Stimulated activated CD8-positive, alpha-beta memory T cell treated with anti-CD3 and anti-CD28 coated beads, Interleukin-12 subunit alpha, Interleukin-12 subunit beta, amount 100 ng/mL, for 1 hour (primary cell): ENCODE results near the gene IFT20.

Source experiments
- DNase-seq: peaks from one replicate; pipeline ENCODE4 v3.0.0-alpha.2; 2020; ENCODE audit warnings: low read depth

The IFT20 gene

GRCh38 chr17:28335201-28335958, at the start of gene IFT20, which contains the start of gene TNFAIP1:
TSS of gene IFT20 (minus strand) at chr17:28335472. CDS start at chr17:28331985, 3,487 bp downstream.
TSS of gene TNFAIP1 (plus strand) at chr17:28335761. CDS start at chr17:28339522, 3,761 bp downstream.
- peak; percentile 96 for DNase-seq

DNA sequence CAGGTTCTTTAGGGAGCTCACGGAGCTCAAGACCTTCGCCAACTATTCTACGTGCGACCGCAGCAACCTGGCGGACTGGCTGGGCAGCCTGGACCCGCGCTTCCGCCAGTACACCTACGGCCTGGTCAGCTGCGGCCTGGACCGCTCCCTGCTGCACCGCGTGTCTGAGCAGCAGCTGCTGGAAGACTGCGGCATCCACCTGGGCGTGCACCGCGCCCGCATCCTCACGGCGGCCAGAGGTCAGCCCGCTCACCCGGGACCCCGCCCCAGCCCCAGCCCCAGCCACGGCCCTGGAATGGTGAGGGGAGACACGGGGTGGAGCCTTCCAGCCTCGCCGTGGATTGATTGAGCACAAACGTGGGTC, 49.7 kb upstream of the IFT20 start:
- no peak for DNase-seq

GRCh38 chr17:28384281-28385036, 49.2 kb upstream of the IFT20 start:
- peak; percentile 45 for DNase-seq

GRCh38 chr17:28381141-28381825, 46.0 kb upstream of the IFT20 start:
- no peak for DNase-seq

DNA sequence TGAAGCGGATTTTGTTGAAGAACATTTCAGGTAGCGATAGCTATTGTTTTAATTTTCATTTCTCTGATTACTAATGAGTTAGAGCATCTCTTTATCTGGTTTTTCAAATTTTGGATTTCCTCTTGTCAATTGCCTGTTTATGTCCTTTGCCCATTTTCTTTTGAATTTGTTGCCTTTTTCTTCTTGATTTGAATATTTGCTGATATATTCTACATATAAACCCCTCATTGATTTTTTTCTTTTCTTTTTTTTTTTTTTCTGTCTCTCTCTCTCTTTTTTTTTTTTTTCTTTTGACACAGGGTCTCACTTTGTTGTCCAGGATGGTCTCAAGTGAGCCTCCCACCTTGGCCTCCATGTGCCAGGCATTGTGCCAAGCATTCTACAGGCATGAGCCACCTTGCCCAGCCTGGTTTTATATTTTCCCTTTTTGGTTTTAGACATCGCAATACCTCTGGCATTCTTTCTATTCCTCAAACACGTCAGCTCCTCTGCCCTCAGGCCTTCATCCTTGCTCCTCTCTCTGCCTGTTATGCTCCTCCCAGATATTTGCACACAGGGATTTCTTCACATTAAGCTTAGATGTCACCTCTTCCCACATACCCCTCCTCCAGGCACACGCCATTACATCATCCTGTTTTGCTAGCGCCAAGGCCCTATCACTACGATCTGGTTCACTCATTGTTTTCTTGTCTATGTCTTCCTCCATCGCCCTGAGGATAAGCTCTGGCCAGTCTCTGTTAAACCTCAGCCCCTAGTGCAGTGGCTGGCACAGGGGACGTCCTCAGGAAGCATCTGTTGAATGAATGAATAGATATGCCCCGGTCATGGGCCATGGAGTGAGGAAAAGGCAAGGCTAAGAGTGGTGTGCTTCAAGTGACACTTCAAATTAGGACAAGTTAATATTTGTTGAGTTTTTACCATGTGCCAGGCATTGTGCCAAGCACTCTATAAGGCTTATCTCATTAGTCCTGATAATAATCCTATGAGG, 44.8 kb upstream of the IFT20 start:
- DNase-seq, result no peak

- DNase-seq, result no peak
These were observed 37.6 kb upstream of the IFT20 start for GRCh38 chr17:28372945-28373274.

DNA sequence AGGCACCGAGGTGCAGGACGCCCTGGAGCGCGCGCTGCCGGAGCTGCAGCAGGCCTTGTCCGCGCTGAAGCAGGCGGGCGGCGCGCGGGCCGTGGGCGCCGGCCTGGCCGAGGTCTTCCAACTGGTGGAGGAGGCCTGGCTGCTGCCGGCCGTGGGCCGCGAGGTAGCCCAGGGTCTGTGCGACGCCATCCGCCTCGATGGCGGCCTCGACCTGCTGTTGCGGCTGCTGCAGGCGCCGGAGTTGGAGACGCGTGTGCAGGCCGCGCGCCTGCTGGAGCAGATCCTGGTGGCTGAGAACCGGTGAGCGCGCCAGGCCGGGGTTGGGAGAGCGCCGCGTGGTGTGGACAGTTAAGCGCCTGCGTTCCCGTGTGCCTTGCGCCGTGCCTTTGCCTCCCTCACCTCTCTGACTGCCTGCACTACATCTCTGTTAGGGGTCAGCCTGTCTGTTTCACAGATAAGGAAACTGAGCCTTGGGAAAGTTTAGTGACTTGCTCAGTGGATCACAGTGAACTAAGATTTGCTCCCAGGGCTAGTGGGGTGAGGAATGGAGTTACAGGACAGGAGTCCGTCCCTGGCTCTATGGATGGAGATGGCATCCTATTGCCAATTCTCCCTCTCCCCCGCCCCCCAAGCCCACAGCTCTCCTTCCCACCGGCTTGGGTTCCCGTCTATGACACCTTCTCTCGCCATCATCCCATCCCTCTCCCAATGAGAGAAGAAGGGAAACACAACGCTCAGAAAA, 37.1 kb upstream of the IFT20 start:
- no peak for DNase-seq

GRCh38 chr17:28371245-28372202, 36.3 kb upstream of the IFT20 start, which contains the start of gene SARM1:
TSS of gene SARM1 (plus strand) at chr17:28371694. CDS start at chr17:28372033, 339 bp downstream.
- peak; percentile 62 for DNase-seq

DNA sequence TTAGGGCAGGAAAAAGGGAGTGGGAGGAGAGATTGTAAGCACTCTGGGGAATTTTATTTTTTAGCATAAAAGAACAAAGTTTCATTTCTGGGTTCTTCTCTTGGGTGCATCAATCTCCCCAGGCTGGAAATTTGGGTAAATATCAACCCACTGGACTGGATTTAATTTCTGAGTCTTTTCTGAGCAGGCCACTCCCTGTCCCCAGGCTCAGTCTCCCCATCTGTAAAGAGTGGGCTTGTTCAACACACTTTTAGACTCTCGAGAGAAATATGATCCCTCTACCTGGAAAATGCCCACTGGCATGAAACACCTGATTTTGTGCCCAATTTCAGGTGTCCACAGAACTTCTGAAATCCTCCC, 35.5 kb upstream of the IFT20 start:
- DNase-seq, result no peak

- DNase-seq, result no peak
These were observed 34.9 kb upstream of the IFT20 start, which contains the start of gene VTN for GRCh38 chr17:28370035-28370743. TSS of gene VTN (minus strand) at chr17:28370307. CDS start at chr17:28370203, 104 bp downstream.

DNA sequence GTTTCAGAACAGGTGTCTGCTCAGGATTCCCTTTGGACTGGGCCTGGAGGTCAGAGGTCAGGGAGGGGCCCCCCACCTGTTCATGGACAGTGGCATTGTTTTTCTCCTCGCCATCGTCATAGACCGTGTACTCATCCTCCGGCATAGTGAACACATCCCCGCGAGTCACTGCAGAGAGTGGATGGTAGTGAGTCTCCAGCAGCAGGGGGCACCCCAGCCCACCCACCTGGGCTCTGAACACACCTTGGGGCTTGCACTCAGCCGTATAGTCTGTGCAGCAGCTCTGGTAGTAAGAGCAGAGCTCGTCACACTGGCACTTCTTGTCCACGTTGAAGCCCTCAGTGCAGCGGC, 34.4 kb upstream of the IFT20 start:
- DNase-seq, result no peak

DNA sequence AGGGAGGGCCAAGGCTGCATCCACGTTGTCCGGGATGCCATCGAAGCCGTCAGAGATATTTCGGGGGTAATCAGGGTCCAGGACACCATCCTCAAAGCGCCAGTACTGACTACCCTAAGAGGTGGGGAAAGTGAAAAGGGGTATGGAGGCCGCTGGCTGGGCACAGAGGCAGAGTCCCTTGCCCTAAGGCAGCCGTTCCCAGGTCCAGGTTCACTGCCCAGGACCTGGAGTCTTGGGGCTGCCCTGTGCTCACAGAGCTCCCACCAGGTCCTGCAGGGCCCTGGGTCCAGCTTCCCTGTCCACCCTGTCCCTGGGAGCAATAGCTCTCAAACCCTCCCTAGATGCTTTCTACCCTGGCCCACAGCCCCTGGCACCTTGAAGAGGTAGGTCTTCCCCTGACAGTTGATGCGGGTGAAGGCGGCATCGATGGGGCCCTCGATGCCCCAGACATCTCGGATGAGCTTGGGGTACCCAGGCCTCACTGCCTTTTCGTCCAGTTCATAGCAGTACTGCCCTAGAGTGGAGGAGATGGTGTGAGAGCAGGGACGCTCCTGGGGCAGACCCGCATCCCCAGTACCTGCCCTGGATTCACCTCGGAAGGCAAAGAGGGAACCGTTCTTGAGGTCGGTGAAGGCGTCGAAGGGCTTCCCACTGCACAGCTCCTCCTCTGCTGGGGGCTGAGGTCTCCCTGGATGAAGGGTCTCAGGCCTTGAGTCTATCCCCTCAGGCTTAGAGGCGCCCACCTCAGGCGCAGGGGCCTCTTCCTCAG, 33.8 kb upstream of the IFT20 start:
- DNase-seq, result no peak

DNA sequence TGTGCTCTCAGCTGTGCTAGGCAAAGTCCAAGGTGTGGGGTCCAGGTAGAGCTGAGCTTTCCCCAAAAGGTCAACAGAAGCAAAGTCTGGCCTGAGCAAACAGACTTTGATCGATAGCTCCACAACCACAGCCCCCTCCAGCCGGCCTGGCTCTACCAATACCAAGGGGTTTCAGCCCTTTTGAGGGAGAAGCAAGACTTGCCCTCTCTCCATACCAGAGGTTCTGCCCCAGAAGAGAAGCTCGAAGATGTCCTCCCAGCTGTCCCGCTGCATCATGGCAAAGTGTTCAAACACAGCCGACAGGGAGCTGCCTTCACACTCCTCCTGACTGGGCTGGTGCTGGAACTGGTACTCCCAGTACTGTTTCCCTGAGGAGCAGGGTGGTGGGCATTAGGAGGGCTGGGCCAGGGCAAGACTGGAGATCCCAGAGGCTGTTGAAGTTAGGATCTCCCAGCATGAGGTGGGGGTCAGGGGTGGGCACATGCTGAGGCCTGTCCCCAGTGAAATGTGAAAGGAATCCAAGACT, 33.1 kb upstream of the IFT20 start:
- DNase-seq, result no peak

- no peak for DNase-seq
These were observed 32.5 kb upstream of the IFT20 start for GRCh38 chr17:28367641-28368305.

DNA sequence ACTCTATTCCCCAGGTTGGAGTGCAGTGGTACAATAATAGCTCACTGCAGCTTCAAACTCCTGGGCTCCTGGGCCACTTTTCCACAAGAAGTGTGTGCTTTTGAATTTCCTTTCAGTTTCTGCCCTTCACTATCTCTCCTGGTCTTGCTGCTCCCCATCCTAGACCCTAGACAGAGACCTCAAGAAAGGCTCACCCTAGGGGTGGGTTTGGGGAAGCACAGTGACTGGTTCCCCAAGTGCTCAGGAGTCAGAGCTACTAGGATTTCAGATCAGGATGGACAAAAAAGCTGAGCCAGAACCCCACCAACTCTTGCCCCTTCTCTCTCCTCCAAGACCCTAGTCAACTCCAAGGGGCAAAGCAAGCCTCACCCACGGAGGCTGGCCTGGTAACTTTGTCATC, 31.3 kb upstream of the IFT20 start:
- no peak for DNase-seq

DNA sequence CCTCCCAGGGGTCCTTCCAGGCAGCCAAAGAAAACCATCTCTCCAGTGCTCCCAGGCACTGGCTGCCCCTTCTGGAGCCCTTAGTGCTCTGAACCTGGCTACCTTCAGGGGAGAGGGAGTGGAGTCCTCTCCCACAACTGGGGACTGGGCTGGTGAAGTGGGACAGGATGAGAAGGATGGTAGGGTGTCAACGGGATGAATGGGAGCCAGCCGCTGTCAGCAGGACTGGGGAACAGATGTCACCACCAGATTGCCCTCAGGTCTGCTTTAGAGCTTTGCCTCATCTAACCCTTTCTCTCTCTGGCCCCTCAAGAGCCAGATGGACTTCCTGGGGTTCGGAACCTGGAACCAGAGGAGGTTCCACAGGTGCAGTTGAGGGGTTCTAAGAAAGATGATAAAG, 30.2 kb upstream of the IFT20 start:
- no peak for DNase-seq

DNA sequence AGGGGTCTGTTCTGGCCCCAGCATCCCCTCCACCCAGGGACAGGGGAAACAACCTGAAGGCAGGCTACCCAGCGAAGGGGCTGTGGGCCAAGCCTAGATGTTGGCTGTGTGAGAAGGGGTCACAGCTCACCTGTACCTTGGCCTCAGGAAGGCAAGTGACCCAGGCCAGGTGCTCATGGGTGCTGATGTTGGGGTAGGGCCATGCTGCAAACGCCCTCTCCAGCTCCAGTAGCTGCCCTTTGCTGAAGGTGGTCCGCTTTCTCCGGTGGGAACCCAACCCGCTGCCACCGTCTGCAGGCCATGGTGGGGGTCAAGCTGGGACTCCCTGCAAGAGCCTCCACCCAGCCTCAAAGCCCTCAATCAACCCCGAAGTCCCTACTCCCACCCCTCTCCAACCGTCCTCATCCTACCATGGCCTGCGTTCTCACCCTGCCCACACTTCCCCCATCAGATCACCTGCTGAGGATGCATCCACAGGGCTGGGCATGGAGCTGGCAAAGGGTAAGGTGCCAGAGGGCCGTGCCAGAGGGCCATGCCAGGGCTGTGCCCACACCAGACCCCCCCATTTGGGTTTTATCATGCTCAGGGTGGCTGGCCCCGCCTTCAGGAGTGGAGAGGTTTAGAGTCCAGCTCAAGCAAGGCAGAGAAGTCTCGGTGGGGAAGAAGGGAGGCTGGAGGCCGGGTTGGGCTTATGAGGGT, 29.5 kb upstream of the IFT20 start, which contains the start of gene SEBOX:
Gene SEBOX, minus strand, starts transcription at position 535 of the 699 bp plus-strand sequence. Its CDS starts 48 bp downstream, at position 487.
- DNase-seq, result no peak
